Measurements from ENCODE around the gene TMEM174.

TMEM174 gene

GRCh38 chr5:73154208-73155006, 18.6 kb upstream of the TMEM174 start:
- no peak for DNase-seq

DNA sequence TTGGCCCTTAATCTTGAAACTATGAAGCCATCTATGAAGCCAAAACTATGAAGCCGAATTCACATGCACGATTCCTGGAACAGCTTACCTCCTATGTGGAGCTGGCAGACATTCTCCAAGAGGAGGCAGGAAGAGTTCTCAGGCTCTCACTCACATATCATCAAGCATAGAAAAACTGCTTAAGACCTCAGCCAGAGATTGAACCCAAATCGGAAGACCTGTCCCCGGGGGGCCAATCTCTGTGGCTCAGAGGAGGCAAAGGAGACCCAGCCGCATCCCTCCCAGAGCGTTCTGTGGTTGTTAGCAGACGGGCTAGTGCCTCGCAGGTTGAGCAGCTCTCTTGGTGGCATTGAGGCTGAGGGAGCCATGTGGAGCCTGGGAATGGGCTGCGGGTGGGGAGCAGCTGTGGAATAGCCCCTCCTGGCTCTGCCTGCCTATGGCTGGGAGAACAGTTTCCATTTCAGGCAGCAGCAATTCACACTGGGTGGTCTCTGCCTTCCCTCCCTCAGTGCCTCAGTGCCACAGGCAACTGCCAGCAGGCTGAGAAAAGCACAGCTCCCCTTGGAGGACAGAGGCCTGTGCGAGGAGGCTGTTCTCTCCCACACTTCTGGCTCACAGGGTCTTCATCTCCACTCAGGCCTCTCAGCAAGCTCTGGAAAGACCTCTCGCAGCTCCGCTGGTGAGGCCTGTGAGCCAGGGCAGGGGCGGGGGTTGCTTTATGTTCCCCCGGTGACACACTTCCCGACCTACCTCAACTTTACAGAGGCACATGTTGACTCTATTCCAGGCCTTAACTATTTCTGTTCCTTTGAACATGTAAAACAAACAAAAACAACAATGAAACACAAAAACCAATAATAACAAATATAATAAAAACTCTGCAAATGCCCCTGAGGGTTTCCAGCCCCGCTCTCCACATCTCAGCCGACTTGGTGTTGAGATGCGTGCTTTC, 17.4 kb upstream of the TMEM174 start:
- DNase-seq, result peak; percentile 93

GRCh38 chr5:73157414-73158303, 15.3 kb upstream of the TMEM174 start:
- no peak for DNase-seq

- DNase-seq, result no peak
Observed at GRCh38 chr5:73158313-73158712, 14.7 kb upstream of the TMEM174 start.

DNA sequence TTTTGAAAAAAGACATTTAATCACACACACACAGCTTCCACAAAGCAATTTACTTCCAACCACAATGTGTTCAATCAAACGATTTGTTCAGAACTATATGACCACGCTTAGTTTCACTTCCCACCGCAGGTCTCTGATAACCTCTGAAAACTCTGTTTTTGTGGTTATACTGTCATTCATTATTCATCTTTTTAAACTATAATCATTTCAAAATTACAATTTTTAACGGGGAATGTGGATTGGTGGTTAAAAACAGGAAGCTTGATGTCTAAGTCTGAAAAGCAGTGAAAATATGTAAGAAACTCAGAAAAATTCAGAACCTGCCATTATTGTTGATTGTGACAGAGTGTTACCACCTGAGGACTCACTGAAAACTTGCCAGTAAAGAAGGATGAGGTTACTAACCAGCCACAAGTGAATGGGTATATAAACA, 12.7 kb upstream of the TMEM174 start:
- DNase-seq, result no peak

DNA sequence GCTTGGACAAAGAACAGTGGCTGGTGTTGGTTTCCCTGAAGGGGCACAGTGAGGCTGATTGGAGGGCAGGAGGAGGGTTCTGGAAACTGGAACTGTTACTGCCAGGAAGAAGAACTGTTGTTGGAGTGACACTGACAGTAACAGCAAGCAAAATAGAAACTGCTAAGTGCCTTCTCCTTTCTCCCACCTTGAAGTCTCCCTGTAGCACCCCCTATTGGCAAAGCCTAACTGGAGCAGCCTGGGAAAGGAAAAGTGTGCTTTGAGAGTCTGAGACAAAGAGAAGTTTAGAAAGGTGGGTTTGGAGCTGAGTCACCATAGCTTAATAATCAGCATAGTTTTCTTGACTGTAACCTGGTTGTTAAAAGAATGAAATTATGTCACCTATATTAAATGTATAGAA, 2.5 kb upstream of the TMEM174 start:
- DNase-seq, result peak; percentile 10

GRCh38 chr5:73171495-73171894, 1.5 kb upstream of the TMEM174 start:
- DNase-seq, result no peak

- no peak for DNase-seq
Observed at GRCh38 chr5:73174100-73174815, 1.3 kb downstream of the TMEM174 start.

DNA sequence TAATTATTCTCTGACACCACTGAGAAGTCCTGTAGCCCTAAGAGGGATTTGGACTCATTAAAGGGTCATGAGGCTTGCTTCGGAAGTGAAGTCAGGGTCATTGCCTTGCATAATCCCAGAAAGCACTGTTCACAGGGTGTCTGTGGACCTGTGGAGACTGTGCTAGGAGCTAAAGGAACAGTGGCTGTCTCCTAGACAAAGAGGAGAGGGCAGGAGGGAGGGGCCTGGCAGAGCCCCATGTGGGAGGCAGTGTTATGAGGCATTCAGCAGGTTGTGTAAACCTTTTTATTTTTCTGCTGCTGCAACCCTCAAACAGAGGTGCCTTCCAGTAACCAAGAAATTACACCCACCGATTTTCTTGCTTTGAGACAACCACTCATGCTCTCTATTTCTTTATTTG, 3.3 kb downstream of the TMEM174 start:
- DNase-seq, result no peak

DNA sequence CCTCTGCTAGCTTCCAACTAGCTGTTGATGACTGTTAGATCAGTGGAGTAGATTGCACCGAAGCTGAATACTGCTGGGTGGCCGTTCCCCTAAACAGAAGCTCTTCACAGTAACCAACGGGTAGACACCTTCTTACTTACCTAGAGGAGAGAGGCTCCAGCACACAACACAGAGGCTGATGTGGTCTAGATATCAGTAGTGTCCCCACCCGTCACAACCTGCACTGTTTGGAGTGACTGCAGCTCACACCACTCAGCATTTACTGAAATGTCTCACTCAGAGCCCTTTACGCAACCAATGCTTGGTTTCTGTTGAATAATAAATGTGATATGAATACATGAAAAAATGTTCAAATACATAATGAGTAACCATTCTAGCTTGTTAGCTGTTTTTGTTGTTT, 5.3 kb downstream of the TMEM174 start:
- no peak for DNase-seq

GRCh38 chr5:73179730-73180129, 6.7 kb downstream of the TMEM174 start:
- no peak for DNase-seq

DNA sequence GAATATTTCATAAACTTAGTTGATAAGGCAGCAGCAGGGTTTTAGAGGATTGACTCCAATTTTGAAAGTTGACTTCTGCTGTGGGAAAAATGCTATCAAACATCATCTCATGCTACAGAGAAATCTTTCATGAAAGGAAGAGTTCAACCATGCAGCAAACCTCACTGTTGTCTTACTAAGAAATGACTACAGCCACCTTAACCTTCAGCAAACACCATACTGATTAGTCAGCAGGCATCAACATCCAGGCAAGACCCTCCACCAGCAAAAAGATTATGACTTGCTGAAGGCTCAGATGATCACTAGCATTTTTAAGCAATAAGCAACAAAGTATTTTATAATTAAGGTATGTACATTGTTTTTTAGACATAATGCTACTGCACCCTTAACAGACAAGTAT, 7.6 kb downstream of the TMEM174 start:
- peak; percentile 17 for DNase-seq

GRCh38 chr5:73182307-73182706, 9.3 kb downstream of the TMEM174 start:
- DNase-seq, result no peak

DNA sequence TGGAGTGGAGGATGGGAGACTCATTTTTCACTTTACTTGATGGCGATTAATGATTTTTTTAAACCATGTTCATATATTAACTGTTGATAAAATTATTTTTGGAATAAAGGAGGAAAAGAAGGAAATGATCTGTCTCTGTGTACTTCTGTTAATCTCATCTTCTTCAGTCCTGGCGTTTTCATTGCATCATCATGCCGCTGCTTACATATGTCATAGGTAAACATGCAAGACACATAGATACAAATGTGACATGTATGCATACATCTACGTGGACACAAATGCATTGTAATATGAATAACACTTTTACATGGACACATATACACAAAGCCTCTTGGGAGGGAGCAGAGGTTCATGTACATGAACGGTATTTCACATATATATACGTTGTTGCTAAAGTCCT, 10.0 kb downstream of the TMEM174 start:
- DNase-seq, result no peak

GRCh38 chr5:73183481-73183891, 10.5 kb downstream of the TMEM174 start:
- DNase-seq, result no peak

DNA sequence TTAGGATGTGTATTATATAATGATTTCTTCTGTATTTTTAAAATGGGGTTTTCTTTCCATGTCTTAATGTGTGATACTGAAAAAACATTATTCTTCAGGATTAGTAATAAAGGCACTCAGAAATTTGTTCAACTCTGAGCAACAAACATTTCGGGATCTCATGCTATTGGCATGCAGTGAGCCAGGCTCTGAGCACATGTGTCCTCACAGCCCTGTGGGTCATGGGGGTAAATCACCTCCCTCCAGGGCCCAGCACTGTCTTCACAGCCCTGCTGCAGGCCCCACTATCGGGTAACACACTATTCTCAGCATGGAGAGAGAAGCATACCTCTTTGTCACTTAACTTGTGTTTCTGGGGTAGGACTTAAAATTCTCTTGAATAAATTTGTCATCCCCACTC, 14.0 kb downstream of the TMEM174 start:
- peak; percentile 52 for DNase-seq

DNA sequence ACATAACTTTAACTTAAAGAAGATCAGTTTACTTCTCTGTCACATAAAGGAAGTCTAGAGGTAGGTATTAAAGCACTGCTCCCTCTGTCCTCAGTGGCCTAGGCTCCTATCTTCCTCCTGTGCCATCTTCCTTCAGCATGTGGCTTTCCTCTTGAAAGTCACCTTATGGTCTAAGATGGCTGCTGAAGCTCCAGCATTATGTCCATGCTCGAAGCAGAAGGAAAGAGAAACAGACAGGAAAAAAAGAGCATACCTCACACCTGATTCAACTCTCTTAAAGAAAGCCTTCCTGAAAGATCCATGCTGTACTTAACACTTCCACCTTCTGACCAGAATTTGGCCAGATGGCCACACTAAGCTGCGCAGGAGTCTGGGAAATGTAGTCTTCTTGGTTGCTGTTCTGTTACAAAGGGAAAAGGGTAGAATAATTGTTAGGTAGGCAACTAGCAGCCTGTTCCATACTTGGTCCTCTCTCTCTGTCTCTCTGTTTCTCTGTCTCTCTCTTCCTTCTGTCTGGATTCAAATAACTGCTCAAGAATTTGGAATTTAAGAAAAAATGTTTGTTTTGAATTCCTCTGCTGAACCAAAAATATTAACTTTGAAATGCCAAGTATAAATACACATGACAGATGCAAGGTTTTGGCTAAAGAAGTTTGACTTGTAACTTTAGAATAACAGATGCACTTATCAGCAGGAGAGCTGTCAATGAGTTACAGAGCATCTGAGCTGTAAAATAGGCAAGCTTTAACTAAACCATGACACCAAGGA, 16.0 kb downstream of the TMEM174 start:
- peak; percentile 95 for DNase-seq

- peak; percentile 94 for DNase-seq
Observed at GRCh38 chr5:73189871-73190376, 16.9 kb downstream of the TMEM174 start.

- no peak for DNase-seq
Observed at GRCh38 chr5:73192370-73192769, 19.4 kb downstream of the TMEM174 start.

- no peak for DNase-seq
Observed at GRCh38 chr5:73193592-73193991, 20.6 kb downstream of the TMEM174 start.

DNA sequence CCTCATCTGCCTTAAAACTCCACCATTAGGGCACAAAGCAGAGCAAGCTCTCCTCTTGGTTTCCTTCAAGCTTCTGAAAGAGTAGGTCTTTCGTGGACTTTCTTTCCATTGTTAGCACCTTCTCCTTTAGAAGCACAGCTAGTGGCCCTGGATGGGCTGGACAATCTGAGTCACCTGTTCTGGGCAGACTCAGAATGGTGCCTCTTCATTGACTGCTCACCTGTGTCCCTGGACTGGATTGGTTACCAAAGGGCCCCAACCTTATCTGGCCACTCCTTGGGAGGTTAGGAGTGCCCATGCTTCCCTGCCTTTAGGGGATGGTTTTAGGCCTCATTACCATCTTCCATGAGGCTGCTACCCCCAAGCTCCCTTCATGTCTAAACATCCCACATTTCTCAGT, 23.2 kb downstream of the TMEM174 start:
- no peak for DNase-seq

All from fibroblast of skin of scalp (primary cell).